ENCODE measurements around the gene CTNNB1. TPM values are rescaled to one million over a fixed set of nuclear protein-coding genes. Genes with fewer than 3 reads are reported as not detected.

Gene CTNNB1
- total RNA-seq, 2 donors from 2014 or later, result 317 to 595 TPM

DNA sequence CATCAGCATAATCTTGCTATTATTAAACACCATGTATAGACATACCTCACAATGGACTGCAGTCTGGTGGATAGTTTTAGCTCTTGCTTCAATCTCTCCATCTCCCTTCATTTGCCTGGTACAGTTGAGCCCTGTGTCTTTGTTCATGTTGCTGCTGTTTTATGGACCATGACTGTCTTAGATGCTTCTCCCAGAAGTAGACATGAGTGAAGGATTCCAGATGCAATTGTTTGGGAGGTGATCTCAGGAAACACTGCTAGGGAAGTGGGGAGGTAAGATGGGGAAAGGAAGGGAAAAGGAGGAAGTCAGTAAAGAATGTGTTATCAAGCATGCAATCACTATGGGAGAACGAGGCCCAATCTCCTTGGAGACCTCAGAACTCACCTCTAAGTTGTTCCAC is 36.3 kb upstream of the CTNNB1 start:
- ATAC-seq (ENCODE audit: insufficient number of reproducible peaks, low FRiP score, low read depth), result no peak
- no peaks in the 10 kb centered on the region for H3K4me1 ChIP-seq (ENCODE audit: control insufficient read depth in 1 of 2, low read depth in 2 of 2)
- H3K9me3 ChIP-seq, result no peaks in the 10 kb centered on the region
- no peak overlapping the region for H3K4me3 ChIP-seq
- H3K27me3 ChIP-seq (replicated peaks; ENCODE audit: insufficient read depth), result no peaks in the 10 kb centered on the region
- H3K27ac ChIP-seq, result no peak overlapping the region
- no peaks in the 10 kb centered on the region for H3K36me3 ChIP-seq
- no peak for DNase-seq (ENCODE audit: low spot score)
- TF ChIP-seq, protein P1, sequence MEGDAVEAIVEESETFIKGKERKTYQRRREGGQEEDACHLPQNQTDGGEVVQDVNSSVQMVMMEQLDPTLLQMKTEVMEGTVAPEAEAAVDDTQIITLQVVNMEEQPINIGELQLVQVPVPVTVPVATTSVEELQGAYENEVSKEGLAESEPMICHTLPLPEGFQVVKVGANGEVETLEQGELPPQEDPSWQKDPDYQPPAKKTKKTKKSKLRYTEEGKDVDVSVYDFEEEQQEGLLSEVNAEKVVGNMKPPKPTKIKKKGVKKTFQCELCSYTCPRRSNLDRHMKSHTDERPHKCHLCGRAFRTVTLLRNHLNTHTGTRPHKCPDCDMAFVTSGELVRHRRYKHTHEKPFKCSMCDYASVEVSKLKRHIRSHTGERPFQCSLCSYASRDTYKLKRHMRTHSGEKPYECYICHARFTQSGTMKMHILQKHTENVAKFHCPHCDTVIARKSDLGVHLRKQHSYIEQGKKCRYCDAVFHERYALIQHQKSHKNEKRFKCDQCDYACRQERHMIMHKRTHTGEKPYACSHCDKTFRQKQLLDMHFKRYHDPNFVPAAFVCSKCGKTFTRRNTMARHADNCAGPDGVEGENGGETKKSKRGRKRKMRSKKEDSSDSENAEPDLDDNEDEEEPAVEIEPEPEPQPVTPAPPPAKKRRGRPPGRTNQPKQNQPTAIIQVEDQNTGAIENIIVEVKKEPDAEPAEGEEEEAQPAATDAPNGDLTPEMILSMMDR (IDR thresholded peaks at IDR 0.05), result no peak

- no peak for DNase-seq (ENCODE audit: low spot score)
- TF ChIP-seq, protein P1 (IDR thresholded peaks at IDR 0.05), result no peak
- no peak for ATAC-seq (ENCODE audit: insufficient number of reproducible peaks, low FRiP score, low read depth)
- no peaks in the 10 kb centered on the region for H3K9me3 ChIP-seq
- H3K4me1 ChIP-seq (ENCODE audit: control insufficient read depth in 1 of 2, low read depth in 2 of 2), result no peaks in the 10 kb centered on the region
- no peaks in the 10 kb centered on the region for H3K27me3 ChIP-seq (replicated peaks; ENCODE audit: insufficient read depth)
- no peak overlapping the region for H3K4me3 ChIP-seq
- H3K27ac ChIP-seq, result no peak overlapping the region
- H3K36me3 ChIP-seq, result no peaks in the 10 kb centered on the region
These were observed 35.9 kb upstream of the CTNNB1 start for GRCh38 chr3:41163421-41163820.

DNA sequence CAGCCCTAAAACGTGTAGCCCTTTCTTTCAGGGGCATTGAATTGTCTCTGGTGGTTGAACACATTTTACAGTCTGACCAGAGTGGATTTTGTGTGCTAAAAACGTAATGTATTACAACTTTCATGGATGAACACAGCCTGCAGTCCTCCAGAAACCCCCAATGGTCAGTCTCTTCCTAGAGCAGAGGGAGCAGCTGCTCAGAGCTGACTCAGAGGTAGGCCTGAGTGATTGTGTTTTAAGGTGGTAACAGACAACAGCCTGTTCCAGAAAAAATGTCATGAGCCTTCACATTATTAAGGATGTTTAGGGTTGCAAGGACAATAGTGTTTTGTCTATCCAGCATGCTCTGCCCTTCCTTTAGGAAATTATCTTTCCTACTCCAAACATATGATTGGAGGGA is 34.5 kb upstream of the CTNNB1 start:
- no peaks in the 10 kb centered on the region for H3K27me3 ChIP-seq (replicated peaks; ENCODE audit: insufficient read depth)
- TF ChIP-seq, protein P1 (IDR thresholded peaks at IDR 0.05), result no peak

GRCh38 chr3:41167722-41168497 is 31.4 kb upstream of the CTNNB1 start:
- DNase-seq (ENCODE audit: low spot score), result no peak
- Histone ChIP-seq H3K9me3 (no peaks in the 10 kb centered on the region), H3K36me3 (no peaks in the 10 kb centered on the region), H3K4me3 (no peak overlapping the region), H3K4me1 (ENCODE audit: control insufficient read depth in 1 of 2, low read depth in 2 of 2) (no peaks in the 10 kb centered on the region), H3K27me3 (replicated peaks; ENCODE audit: insufficient read depth) (no peaks in the 10 kb centered on the region), H3K27ac (no peak overlapping the region)
- no peak for ATAC-seq (ENCODE audit: insufficient number of reproducible peaks, low FRiP score, low read depth)
- TF ChIP-seq, protein P1 (IDR thresholded peaks at IDR 0.05), result no peak

More for the DNA sequence above, 34.5 kb upstream of the CTNNB1 start:
- DNase-seq (ENCODE audit: low spot score) (no peak), ATAC-seq (ENCODE audit: insufficient number of reproducible peaks, low FRiP score, low read depth) (no peak)
- Histone ChIP-seq H3K36me3 (no peaks in the 10 kb centered on the region), H3K4me3 (no peak overlapping the region), H3K27ac (no peak overlapping the region), H3K9me3 (no peaks in the 10 kb centered on the region), H3K4me1 (ENCODE audit: control insufficient read depth in 1 of 2, low read depth in 2 of 2) (no peaks in the 10 kb centered on the region)

DNA sequence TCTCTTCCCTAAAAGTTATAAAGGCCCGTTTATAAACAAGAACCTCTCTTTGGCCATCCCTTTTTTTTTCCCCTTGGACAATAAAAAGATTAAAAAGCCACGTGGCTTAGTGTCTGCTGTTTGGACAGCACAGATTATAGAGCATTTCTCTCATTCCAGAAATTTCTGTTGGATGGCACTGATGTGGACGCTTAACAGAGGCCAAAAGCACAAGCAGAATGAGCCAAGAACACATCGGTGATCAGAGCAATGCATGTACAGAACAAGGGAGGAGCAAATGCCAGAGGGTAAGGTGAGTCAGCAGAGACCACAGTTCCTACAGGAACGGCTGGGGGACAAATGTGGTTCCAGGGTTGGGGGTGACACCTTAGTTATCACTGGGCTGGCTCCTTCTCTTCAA is 30.3 kb upstream of the CTNNB1 start:
- no peak for ATAC-seq (ENCODE audit: insufficient number of reproducible peaks, low FRiP score, low read depth)
- no peak for DNase-seq (ENCODE audit: low spot score)
- Histone ChIP-seq H3K4me3 (no peak overlapping the region), H3K36me3 (no peaks in the 10 kb centered on the region), H3K4me1 (ENCODE audit: control insufficient read depth in 1 of 2, low read depth in 2 of 2) (no peaks in the 10 kb centered on the region), H3K27me3 (replicated peaks; ENCODE audit: insufficient read depth) (no peaks in the 10 kb centered on the region), H3K27ac (no peak overlapping the region), H3K9me3 (no peaks in the 10 kb centered on the region)
- TF ChIP-seq, protein P1 (IDR thresholded peaks at IDR 0.05), result no peak

All from thoracic aorta (tissue), 2 donors.